C4-2B (cell line): Measurements from ENCODE around the gene GPR68.

Experiments used
- CTCF ChIP-seq: fragments of 450-650 bp; conservative IDR thresholded peaks from 2 replicates; pipeline ENCODE4 v1.5.1; 2017; ENCODE audit warnings: mild to moderate bottlenecking
- ZFX ChIP-seq: fragments of 450-650 bp; IDR thresholded peaks from 2 replicates; pipeline ENCODE4 v1.6.1; 2017

DNA sequence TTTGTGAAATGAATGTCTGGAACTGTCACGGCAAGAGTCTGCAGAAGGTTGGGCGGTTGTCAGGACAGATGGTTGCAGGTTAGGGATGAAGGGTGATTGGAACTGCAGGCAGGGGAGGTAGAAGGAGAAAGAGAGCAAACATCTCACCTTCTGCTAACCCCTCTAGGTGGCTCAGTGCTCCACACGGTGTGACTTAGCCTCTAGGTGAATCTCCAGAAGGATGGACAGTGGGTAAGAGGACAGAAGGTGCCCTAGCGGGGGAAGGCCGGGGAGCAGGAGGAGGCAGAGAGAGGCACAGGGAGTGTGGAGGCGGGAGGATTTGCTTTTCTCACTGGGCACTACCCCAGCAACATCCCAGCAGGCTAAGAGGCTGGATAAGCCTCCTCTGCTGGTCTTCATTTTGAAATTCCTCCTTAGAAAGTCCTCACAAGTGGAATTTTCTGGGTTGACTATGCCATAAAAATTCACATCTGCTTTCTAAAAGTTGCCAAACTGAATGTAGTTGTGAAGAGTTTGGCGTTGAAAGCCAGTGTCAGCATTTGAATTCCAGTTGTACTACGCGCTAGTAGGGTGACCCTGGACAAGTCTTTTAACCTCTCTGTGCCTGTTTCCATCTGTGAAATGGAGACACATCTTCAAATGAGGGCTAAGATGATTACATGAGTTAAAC, 10.7 kb upstream of the GPR68 start:
- TF ChIP-seq CTCF (no peak), ZFX (no peak)
